Cardiac muscle cell (in vitro differentiated cells and primary cell): ENCODE measurements around the gene FASTK. TPM values are rescaled to one million over a fixed set of nuclear protein-coding genes. Genes with fewer than 3 reads are reported as not detected.
A peak's percentile ranks its signal among the peaks of the same experiment; 100 is the strongest.
"Not testable (repeated sequence)": the region's sequence is repeated elsewhere in the genome, so short reads cannot be mapped to it uniquely, and the experiment has no call there.

Experiments used
- DNase-seq, 2 donors: peaks; one replicate each; pipeline versions ENCODE4 v3.0.0 to v3.0.0-alpha.2; 2010 to 2017; ENCODE audit warnings: low read depth in 1 of 2, low spot score in 1 of 2
- H3K27ac ChIP-seq: fragments of 200-600 bp; sonication (generic); 2 replicates; pipeline ENCODE4 v1.5.1; 2016
- H3K27me3 ChIP-seq: fragments of 200-600 bp; sonication (generic); 2 replicates; pipeline ENCODE4 v1.6.0; 2016; ENCODE audit warnings: control low read depth
- H3K36me3 ChIP-seq: fragments of 200-600 bp; sonication (generic); 2 replicates; pipeline ENCODE4 v1.5.1; 2016; ENCODE audit warnings: control low read depth
- H3K4me1 ChIP-seq: fragments of 200-600 bp; sonication (generic); 2 replicates; pipeline ENCODE4 v1.8.1; 2017; ENCODE audit warnings: low read depth, mild to moderate bottlenecking, mixed run types
- H3K4me3 ChIP-seq: fragments of 200-600 bp; sonication (generic); 2 replicates; pipeline ENCODE4 v1.5.1; 2016; ENCODE audit warnings: mild to moderate bottlenecking
- H3K9me3 ChIP-seq: fragments of 200-600 bp; sonication (generic); 2 replicates; pipeline ENCODE4 v1.5.1; 2017; ENCODE audit warnings: low read depth, mild to moderate bottlenecking, control low read depth
- polyA plus RNA-seq: library from polyadenylated mRNA; unstranded; fragments of >200 nt; fragmentation: Nextera tagmentation; extraction: Ambion mirVana; gene quantifications from 2 replicates; pipeline ENCODE4 v1.2.1, GENCODE V29; 2016
- total RNA-seq: library from RNA; depleted of rRNA; stranded (reverse); fragments of >200 nt; gene quantifications from 2 replicates; pipeline ENCODE4 v1.2.3, GENCODE V29; 2016
- TF ChIP-seq, protein P1 (sequence below): IDR thresholded peaks from 2 replicates; pipeline ENCODE4 v1.5.1; 2012; ENCODE audit warnings: low read depth, mild to moderate bottlenecking, low read length

Gene FASTK
- total and polyA plus RNA-seq, 2 experiments from 2014 or later: 165 to 227 TPM

DNA sequence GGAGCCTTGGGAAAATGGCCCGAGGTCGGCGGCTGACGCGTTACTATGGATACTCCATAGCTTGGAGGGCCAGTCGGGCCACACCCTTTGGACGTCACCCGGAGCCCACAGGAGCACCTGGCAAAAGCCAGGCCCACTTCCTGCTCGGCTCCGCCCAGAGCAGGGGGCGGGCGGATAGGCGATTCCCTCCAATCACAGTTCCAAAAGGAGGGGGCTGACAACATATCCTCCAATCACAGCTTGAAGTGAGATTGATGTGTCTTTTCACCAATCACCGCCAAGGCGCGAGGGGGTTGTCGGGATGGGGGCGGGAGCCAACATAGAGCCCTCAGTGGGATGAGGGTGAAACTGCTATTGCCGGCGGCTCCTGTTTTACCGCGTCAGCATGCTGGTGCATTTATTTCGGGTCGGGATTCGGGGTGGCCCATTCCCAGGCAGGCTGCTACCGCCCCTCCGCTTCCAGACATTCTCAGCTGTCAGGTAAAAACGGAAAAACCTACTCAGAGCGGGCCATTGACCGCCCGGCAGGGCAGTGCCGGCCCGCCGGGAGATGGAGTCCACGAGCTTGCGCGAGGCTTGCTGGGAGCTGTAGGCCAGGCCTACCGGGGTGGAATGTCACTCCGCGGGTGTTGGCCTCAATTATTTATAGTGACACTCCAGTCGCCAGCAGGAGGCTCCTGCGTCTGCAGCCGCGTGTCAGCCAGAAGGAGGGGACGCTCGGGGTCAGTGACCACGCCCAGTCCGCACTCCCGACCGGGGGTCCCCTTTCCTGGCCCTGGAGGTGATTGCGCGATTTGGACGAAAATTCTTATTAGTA, 52.3 kb downstream of the FASTK start, which contains the start of gene ABCB8:
Gene ABCB8 (plus strand): TSS at position 320 of the 817 bp plus-strand sequence. CDS start 66 bp downstream, at position 386.
- TF ChIP-seq, protein P1, sequence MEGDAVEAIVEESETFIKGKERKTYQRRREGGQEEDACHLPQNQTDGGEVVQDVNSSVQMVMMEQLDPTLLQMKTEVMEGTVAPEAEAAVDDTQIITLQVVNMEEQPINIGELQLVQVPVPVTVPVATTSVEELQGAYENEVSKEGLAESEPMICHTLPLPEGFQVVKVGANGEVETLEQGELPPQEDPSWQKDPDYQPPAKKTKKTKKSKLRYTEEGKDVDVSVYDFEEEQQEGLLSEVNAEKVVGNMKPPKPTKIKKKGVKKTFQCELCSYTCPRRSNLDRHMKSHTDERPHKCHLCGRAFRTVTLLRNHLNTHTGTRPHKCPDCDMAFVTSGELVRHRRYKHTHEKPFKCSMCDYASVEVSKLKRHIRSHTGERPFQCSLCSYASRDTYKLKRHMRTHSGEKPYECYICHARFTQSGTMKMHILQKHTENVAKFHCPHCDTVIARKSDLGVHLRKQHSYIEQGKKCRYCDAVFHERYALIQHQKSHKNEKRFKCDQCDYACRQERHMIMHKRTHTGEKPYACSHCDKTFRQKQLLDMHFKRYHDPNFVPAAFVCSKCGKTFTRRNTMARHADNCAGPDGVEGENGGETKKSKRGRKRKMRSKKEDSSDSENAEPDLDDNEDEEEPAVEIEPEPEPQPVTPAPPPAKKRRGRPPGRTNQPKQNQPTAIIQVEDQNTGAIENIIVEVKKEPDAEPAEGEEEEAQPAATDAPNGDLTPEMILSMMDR: peak; percentile 43
- Histone ChIP-seq H3K27me3 (no peaks in the 10 kb centered on the region), H3K9me3 (no peaks in the 10 kb centered on the region), H3K27ac (peak within 1 kb of the TSS; percentile 73), H3K4me3 (peak within 1 kb of the TSS; percentile 95), H3K4me1 (peaks cover 12% of the 10 kb centered on the region), H3K36me3 (no peaks in the 10 kb centered on the region)
- DNase-seq: peak; percentile 98 to 99

GRCh38 chr7:151027728-151028130, 52.9 kb downstream of the FASTK start:
- H3K36me3 ChIP-seq, DNase-seq, H3K27me3 ChIP-seq, H3K9me3 ChIP-seq: not testable (repeated sequence)
- Histone ChIP-seq H3K27ac (peak overlapping the region; percentile 53), H3K4me1 (peaks cover 12% of the 10 kb centered on the region), H3K4me3 (peak overlapping the region; percentile 95)

DNA sequence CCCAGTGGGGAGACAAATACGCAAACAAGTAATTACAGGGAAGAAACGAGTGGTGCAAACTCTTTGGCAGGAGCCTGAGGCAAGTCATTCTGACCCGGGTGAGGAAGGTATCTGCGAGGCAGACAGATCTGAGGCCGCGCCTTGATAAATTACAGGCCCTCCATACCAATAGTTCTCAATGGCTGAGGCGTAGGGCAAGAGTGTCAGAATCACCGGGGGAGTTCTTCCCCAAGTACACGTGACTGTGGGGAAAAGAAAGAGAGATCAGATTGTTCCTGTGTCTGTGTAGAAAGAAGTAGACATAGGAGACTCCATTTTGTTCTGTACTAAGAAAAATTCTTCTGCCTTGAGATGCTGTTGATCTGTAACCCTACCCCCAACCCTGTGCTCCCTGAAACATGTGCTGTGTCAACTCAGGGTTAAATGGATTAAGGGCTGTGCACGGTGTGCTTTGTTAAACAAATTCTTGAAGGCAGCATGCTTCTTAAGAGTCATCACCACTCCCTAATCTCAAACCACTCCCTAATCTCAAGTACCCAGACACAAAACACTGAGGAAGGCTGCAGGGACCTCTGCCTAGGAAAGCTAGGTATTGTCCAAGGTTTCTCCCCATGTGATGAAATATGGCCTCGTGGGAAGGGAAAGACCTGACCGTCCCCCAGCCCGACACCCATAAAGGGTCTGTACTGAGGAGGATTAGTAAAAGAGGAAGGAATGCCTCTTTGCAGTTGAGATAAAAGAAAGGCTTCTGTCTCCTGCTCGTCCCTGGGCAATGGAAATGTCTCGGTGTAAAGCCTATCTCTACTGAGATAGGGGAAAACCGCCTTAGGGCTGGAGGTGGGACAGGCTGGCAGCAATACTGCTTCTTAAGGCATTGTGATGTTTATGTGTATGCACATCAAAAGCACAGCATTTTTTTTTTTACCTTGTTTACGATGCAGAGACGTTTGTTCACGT, 53.6 kb downstream of the FASTK start:
- H3K27me3 ChIP-seq, DNase-seq, H3K9me3 ChIP-seq, H3K36me3 ChIP-seq: not testable (repeated sequence)
- peaks cover 12% of the 10 kb centered on the region for H3K4me1 ChIP-seq
- H3K4me3 ChIP-seq: peak overlapping the region; percentile 95
- peak overlapping the region; percentile 53 for H3K27ac ChIP-seq

Other genes with a start within 250 kb of the FASTK start
- 0.06 TPM in 1 of 2 replicates, not detected in the other for gene AOC1, start 228.3 kb downstream of the FASTK start, total RNA-seq
- gene AOC1, start 228.3 kb downstream of the FASTK start, polyA plus RNA-seq: not detected in 2 replicates
- gene KCNH2, start 102.5 kb downstream of the FASTK start, total RNA-seq: 91.5 and 110 TPM in 2 replicates
- gene KCNH2, start 102.5 kb downstream of the FASTK start, polyA plus RNA-seq: 48.0 and 64.2 TPM in 2 replicates
- gene NOS3, start 89.8 kb downstream of the FASTK start, total RNA-seq: 19.7 and 20.3 TPM in 2 replicates
- gene NOS3, start 89.8 kb downstream of the FASTK start, polyA plus RNA-seq: 13.1 and 16.3 TPM in 2 replicates
- gene ATG9B, start 56.3 kb downstream of the FASTK start, total RNA-seq: 7.1 and 8.4 TPM in 2 replicates
- gene ATG9B, start 56.3 kb downstream of the FASTK start, polyA plus RNA-seq: 13.0 and 22.7 TPM in 2 replicates
- gene ABCB8, start 52.4 kb downstream of the FASTK start, total RNA-seq: 27.2 and 29.2 TPM in 2 replicates
- gene ABCB8, start 52.4 kb downstream of the FASTK start, polyA plus RNA-seq: 18.4 and 20.4 TPM in 2 replicates
- 9.0 and 9.8 TPM in 2 replicates for gene ASIC3, start 32.3 kb downstream of the FASTK start, total RNA-seq
- gene ASIC3, start 32.3 kb downstream of the FASTK start, polyA plus RNA-seq: 5.2 and 6.8 TPM in 2 replicates
- 17.8 and 35.6 TPM in 2 replicates for gene CDK5, start 22.9 kb downstream of the FASTK start, total RNA-seq
- 24.4 and 56.8 TPM in 2 replicates for gene CDK5, start 22.9 kb downstream of the FASTK start, polyA plus RNA-seq
- gene SLC4A2, start 21.2 kb downstream of the FASTK start, total RNA-seq: 269 and 288 TPM in 2 replicates
- 118 and 144 TPM in 2 replicates for gene SLC4A2, start 21.2 kb downstream of the FASTK start, polyA plus RNA-seq
- gene TMUB1, start 2.7 kb upstream of the FASTK start, total RNA-seq: 83.4 and 93.9 TPM in 2 replicates
- gene TMUB1, start 2.7 kb upstream of the FASTK start, polyA plus RNA-seq: 63.0 and 74.9 TPM in 2 replicates
- 66.4 and 115 TPM in 2 replicates for gene AGAP3, start 5.7 kb upstream of the FASTK start, total RNA-seq
- 106 and 124 TPM in 2 replicates for gene AGAP3, start 5.7 kb upstream of the FASTK start, polyA plus RNA-seq
- 0.36 and 1.6 TPM in 2 replicates for gene GBX1, start 86.9 kb upstream of the FASTK start, total RNA-seq
- gene GBX1, start 86.9 kb upstream of the FASTK start, polyA plus RNA-seq: 1.1 and 1.3 TPM in 2 replicates
- 1.0 and 1.4 TPM in 2 replicates for gene ASB10, start 106.4 kb upstream of the FASTK start, total RNA-seq
- 0.57 TPM in 1 of 2 replicates, not detected in the other for gene ASB10, start 106.4 kb upstream of the FASTK start, polyA plus RNA-seq
- not detected in 2 replicates for gene H2BK1, start 129.7 kb upstream of the FASTK start, total RNA-seq
- not detected in 2 replicates for gene H2BK1, start 129.7 kb upstream of the FASTK start, polyA plus RNA-seq
- 34.3 and 38.1 TPM in 2 replicates for gene ABCF2, start 146.4 kb upstream of the FASTK start, total RNA-seq
- gene ABCF2, start 146.4 kb upstream of the FASTK start, polyA plus RNA-seq: 32.7 and 32.9 TPM in 2 replicates
- gene CHPF2, start 151.7 kb upstream of the FASTK start, total RNA-seq: 37.0 and 45.5 TPM in 2 replicates
- 26.9 and 31.7 TPM in 2 replicates for gene CHPF2, start 151.7 kb upstream of the FASTK start, polyA plus RNA-seq
- gene SMARCD3, start 167.9 kb upstream of the FASTK start, total RNA-seq: 180 and 191 TPM in 2 replicates
- gene SMARCD3, start 167.9 kb upstream of the FASTK start, polyA plus RNA-seq: 237 and 238 TPM in 2 replicates